ENCODE data around the gene AQP5. TPM values are rescaled to one million over a fixed set of nuclear protein-coding genes. Genes with fewer than 3 reads are reported as not detected.

AQP5 gene
- total RNA-seq, 4 donors from 2014 or later: not detected

DNA sequence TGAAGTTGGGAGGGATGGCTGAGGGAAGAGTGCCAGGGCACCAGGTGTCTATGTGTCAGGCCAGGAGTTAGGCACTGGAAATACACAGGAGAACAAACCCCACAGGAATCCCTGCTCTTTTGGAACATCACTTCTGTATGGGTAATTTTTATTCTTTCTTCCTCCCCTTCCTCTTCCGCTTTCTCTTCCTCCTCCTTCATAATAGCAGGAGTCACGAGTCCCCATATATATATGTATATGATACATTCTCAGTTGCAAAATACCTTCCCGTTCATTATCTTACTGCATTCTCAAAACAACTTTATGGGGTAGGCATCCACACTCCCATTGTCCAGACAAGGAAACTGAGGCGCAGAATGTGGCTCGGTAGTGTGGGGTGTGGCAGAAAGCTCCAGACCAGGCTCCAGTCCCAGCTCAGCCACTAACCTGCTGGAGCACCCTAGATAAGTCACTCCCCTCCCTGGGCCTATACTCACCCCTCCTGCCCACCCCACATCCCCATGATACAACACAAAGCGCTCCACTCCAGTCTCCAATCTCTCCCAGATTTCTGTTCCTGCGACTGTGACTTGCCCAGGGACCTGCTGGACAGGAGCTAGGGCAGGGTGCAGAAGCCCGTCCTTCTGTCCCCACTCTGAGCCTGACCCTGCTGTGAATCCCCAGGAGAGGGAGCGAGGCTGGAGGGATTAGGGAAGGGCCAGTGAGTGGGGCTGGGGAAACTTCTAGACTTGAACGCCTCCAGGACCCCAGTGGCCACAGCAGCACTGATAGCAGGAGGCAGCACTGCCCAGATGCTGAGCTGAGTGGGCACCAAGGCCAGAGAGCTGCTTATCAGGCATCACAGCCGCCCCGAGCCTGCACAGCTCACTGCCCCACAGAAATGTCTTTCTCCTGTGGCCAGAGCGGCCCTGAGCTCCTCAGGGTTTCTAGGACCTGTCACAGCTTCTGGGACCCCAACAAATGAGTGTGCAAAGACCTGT, 12.5 kb upstream of the AQP5 start:
- TF ChIP-seq, protein P1, sequence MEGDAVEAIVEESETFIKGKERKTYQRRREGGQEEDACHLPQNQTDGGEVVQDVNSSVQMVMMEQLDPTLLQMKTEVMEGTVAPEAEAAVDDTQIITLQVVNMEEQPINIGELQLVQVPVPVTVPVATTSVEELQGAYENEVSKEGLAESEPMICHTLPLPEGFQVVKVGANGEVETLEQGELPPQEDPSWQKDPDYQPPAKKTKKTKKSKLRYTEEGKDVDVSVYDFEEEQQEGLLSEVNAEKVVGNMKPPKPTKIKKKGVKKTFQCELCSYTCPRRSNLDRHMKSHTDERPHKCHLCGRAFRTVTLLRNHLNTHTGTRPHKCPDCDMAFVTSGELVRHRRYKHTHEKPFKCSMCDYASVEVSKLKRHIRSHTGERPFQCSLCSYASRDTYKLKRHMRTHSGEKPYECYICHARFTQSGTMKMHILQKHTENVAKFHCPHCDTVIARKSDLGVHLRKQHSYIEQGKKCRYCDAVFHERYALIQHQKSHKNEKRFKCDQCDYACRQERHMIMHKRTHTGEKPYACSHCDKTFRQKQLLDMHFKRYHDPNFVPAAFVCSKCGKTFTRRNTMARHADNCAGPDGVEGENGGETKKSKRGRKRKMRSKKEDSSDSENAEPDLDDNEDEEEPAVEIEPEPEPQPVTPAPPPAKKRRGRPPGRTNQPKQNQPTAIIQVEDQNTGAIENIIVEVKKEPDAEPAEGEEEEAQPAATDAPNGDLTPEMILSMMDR (IDR thresholded peaks at IDR 0.05): no peak
- no peak for TF ChIP-seq POLR2A (IDR thresholded peaks at IDR 0.05)
- Histone ChIP-seq H3K4me3 (no peak overlapping the region), H3K4me1 (no peaks in the 10 kb centered on the region), H3K27ac (no peak overlapping the region), H3K9me3 (no peaks in the 10 kb centered on the region), H3K27me3 (no peaks in the 10 kb centered on the region), H3K36me3 (no peaks in the 10 kb centered on the region)
- peak in 1 of 3 donors; percentile 23 for DNase-seq

DNA sequence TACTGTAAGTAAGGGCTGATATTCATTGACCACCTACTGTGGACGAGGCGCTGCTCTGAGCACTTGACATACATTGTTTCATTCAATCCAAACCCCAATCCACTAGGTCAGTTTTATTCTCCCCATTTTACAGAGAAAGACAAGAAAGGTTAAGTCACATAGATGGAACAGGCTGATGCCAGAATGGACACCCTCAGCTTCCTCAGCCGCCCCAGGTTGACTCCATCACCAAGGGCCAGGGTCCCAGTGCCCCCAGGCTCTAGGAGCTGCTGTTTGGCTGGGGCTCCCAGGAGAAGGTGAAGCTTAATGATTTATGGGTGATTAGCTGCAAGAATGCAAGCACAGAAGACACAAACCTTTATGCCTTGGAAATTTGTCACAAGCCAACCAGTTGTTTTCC, 11.8 kb upstream of the AQP5 start:
- Histone ChIP-seq H3K27me3 (no peaks in the 10 kb centered on the region), H3K4me3 (no peak overlapping the region), H3K27ac (no peak overlapping the region), H3K4me1 (no peaks in the 10 kb centered on the region), H3K9me3 (no peaks in the 10 kb centered on the region), H3K36me3 (no peaks in the 10 kb centered on the region)
- peak in 1 of 3 donors; percentile 35 for DNase-seq
- TF ChIP-seq, protein P1 (IDR thresholded peaks at IDR 0.05): no peak
- TF ChIP-seq POLR2A (IDR thresholded peaks at IDR 0.05): no peak

DNA sequence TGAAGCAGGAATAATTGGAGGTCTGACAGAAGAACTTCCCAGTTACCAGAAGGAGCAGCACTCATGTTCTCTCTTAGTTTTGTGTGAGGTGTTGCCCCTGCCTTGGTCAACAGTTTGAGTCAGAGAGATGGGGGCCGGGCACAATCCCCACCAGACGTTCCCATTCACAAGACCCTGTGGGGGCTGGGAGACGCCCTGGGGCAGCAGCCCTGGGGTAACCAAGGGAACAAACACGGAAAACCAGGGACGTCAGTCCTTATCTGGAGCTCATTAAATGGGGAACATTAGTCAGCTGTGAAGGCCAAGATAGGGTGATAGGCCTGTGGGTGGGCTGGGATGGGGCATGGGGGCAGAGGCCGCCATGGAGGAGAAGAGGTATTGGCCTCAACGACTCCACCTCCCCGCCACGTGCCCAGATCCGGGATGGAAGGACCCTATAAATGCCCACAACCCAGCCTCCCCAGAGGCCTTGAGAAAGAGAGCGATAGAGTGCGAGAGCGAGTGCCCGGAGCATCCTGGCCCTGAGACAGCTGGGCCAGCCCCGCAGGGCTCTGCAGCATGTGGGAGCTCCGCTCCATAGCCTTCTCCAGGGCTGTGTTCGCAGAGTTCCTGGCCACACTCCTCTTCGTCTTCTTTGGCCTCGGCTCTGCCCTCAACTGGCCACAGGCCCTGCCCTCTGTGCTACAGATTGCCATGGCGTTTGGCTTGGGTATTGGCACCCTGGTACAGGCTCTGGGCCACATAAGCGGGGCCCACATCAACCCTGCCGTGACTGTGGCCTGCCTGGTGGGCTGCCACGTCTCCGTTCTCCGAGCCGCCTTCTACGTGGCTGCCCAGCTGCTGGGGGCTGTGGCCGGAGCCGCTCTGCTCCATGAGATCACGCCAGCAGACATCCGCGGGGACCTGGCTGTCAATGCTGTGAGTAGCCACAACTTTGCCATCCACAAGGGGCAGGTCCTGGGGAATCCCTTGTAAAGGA, 11.1 kb upstream of the AQP5 start, which contains the start of gene AQP2:
Gene AQP2 (plus strand): TSS at position 465 of the 979 bp plus-strand sequence. CDS start 94 bp downstream, at position 559.
- Histone ChIP-seq H3K9me3 (no peaks in the 10 kb centered on the region), H3K27ac (no peak within 1 kb of the TSS), H3K4me3 (no peak within 1 kb of the TSS), H3K36me3 (no peaks in the 10 kb centered on the region), H3K4me1 (no peaks in the 10 kb centered on the region), H3K27me3 (no peaks in the 10 kb centered on the region)
- peak in 1 of 3 donors; percentile 38 for DNase-seq
- TF ChIP-seq POLR2A (IDR thresholded peaks at IDR 0.05): no peak
- TF ChIP-seq, protein P1 (IDR thresholded peaks at IDR 0.05): no peak

DNA sequence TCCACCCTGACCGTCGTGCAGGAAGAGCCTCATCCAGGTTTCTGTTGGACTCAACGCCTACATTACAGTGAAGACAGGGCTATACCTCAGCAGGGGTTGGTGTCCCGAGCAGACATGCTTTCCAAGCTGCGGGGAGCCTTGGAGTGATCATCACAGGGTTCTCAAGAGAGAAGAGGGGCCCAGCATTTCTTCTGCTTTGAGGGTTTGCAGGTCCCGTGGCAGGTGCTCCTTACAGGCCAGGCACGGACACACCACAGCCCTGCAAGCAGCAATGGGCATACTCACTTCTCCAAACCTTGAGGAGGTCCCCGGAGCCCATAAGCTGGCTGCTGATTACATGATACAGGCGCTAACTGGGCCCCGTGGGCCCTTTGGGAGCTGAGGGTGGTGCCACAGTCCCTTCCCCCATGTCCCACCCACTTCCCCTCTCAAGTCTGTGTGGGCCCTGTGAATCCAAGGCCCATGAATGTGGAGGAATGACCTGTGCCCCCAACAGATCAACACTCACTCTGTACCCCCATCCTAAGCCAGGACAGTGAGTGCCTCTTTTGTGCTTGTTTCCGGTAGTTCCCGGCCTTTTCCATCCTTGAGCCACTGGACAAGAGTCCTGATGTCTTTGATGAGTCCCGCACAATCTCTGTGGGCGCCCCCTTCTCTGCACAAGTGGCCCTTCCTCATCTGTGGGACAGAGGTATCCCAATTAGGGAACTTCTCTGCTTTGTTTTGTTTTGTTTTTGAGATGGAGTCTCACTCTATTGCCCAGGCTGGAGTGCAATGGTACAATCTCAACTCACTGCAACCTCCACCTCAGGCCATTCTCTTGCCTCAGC, 10.0 kb upstream of the AQP5 start:
- H3K36me3 ChIP-seq: no peaks in the 10 kb centered on the region
- no peak overlapping the region for H3K27ac ChIP-seq
- H3K27me3 ChIP-seq: peaks cover 0 to 4% of the 10 kb centered on the region in 2 donors
- H3K9me3 ChIP-seq: no peaks in the 10 kb centered on the region
- no peaks in the 10 kb centered on the region for H3K4me1 ChIP-seq
- TF ChIP-seq, protein P1 (IDR thresholded peaks at IDR 0.05): no peak
- TF ChIP-seq POLR2A (IDR thresholded peaks at IDR 0.05): no peak
- peak in 2 of 3 donors; percentile 21 to 34 for DNase-seq
- H3K4me3 ChIP-seq: no peak overlapping the region
